H9 (cell line): ENCODE results near the gene OAS3. TPM values are rescaled to one million over a fixed set of nuclear protein-coding genes. Genes with fewer than 3 reads are reported as not detected.

Experiments
- DNase-seq: peaks from one replicate; pipeline ENCODE4 v3.0.0-alpha.2; 2017
- H2AFZ ChIP-seq: one replicate; pipeline ENCODE4 v1.6.1; 2013; ENCODE audit warnings: mild to moderate bottlenecking, low read length, control low read depth, moderate library complexity
- H2AK5ac ChIP-seq: 2 replicates; pipeline ENCODE4 v1.6.1; 2013; ENCODE audit warnings: low read length, control low read depth, mixed read lengths; ENCODE audit not compliant: insufficient read length
- H2BK120ac ChIP-seq: one replicate; pipeline ENCODE4 v1.6.1; 2013; ENCODE audit warnings: low read depth, mild to moderate bottlenecking, low read length, control low read depth, inconsistent platforms; ENCODE audit not compliant: poor library complexity, severe bottlenecking
- H2BK12ac ChIP-seq: 2 replicates; pipeline ENCODE4 v1.6.1; 2013; ENCODE audit warnings: low read length, control low read depth, mixed read lengths, low read depth; ENCODE audit not compliant: insufficient read length
- H2BK15ac ChIP-seq: 2 replicates; pipeline ENCODE4 v1.6.1; 2013; ENCODE audit warnings: low read depth, low read length, control low read depth
- H2BK20ac ChIP-seq: one replicate; pipeline ENCODE4 v1.6.1; 2013; ENCODE audit warnings: low read depth, mild to moderate bottlenecking, low read length, control low read depth, inconsistent platforms; ENCODE audit not compliant: poor library complexity, severe bottlenecking
- H2BK5ac ChIP-seq: 2 replicates; pipeline ENCODE4 v1.6.1; 2013; ENCODE audit warnings: low read length, control low read depth, mixed read lengths; ENCODE audit not compliant: insufficient read length
- H3K14ac ChIP-seq: 2 replicates; pipeline ENCODE4 v1.6.1; 2013; ENCODE audit warnings: low read length, control low read depth; ENCODE audit not compliant: insufficient read depth
- H3K18ac ChIP-seq: 2 replicates; pipeline ENCODE4 v1.6.1; 2013; ENCODE audit warnings: low read depth, mild to moderate bottlenecking, mixed read lengths, low read length, control low read depth; ENCODE audit not compliant: insufficient read length
- H3K23ac ChIP-seq: 2 replicates; pipeline ENCODE4 v1.6.1; 2013; ENCODE audit warnings: low read length, control low read depth, mixed read lengths, low read depth; ENCODE audit not compliant: insufficient read length
- H3K23me2 ChIP-seq: 2 replicates; pipeline ENCODE4 v1.6.1; 2013; ENCODE audit warnings: low read depth, mild to moderate bottlenecking, mixed read lengths, low read length, control low read depth; ENCODE audit not compliant: insufficient read length, poor library complexity, severe bottlenecking
- H3K27ac ChIP-seq: 2 replicates; pipeline ENCODE4 v1.5.1; 2013; ENCODE audit warnings: low read length, control low read depth, mixed read lengths, low read depth; ENCODE audit not compliant: insufficient read length
- H3K27me3 ChIP-seq: 2 replicates; pipeline ENCODE4 v1.6.1; 2013; ENCODE audit warnings: low read length, control low read depth, inconsistent platforms; ENCODE audit not compliant: insufficient read depth
- H3K4ac ChIP-seq: 2 replicates; pipeline ENCODE4 v1.6.1; 2013; ENCODE audit warnings: low read depth, mild to moderate bottlenecking, control low read depth, inconsistent platforms, low read length, moderate library complexity
- H3K4me1 ChIP-seq: 2 replicates; pipeline ENCODE4 v1.6.1; 2013; ENCODE audit warnings: low read length, control low read depth, inconsistent platforms; ENCODE audit not compliant: insufficient read depth
- H3K4me2 ChIP-seq: 2 replicates; pipeline ENCODE4 v1.6.1; 2013; ENCODE audit warnings: low read length, control low read depth, mixed read lengths; ENCODE audit not compliant: insufficient read length, insufficient read depth
- H3K56ac ChIP-seq: 2 replicates; pipeline ENCODE4 v1.6.1; 2013; ENCODE audit warnings: low read depth, mild to moderate bottlenecking, mixed read lengths, low read length, control low read depth; ENCODE audit not compliant: insufficient read length
- H3K79me1 ChIP-seq: 2 replicates; pipeline ENCODE4 v1.6.1; 2013; ENCODE audit warnings: low read depth, mild to moderate bottlenecking, moderate library complexity, low read length, control low read depth, inconsistent platforms; ENCODE audit not compliant: insufficient read depth, poor library complexity, severe bottlenecking
- H3K79me2 ChIP-seq: 2 replicates; pipeline ENCODE4 v1.6.1; 2013; ENCODE audit warnings: low read length, control low read depth, inconsistent platforms; ENCODE audit not compliant: insufficient read depth
- H3K9ac ChIP-seq: 2 replicates; pipeline ENCODE4 v1.6.1; 2013; ENCODE audit warnings: low read length, control low read depth, mixed read lengths; ENCODE audit not compliant: insufficient read length; ENCODE audit errors: extremely low read depth
- H3K9me3 ChIP-seq: one replicate; pipeline ENCODE4 v1.6.1; 2013; ENCODE audit warnings: low read depth, low read length, inconsistent platforms; ENCODE audit not compliant: control insufficient read depth
- H3T11ph ChIP-seq: one replicate; pipeline ENCODE4 v1.6.1; 2013; ENCODE audit warnings: mild to moderate bottlenecking, low read length, control low read depth, inconsistent platforms
- H4K20me1 ChIP-seq: one replicate; pipeline ENCODE4 v1.6.1; 2013; ENCODE audit not compliant: control insufficient read depth, insufficient read length, insufficient read depth
- H4K5ac ChIP-seq: 2 replicates; pipeline ENCODE4 v1.6.1; 2013; ENCODE audit warnings: low read depth, mild to moderate bottlenecking, mixed read lengths, low read length, control low read depth; ENCODE audit not compliant: insufficient read length
- H4K8ac ChIP-seq: replicated peaks from 2 replicates; pipeline ENCODE4 v1.6.1; 2013; ENCODE audit warnings: low read length, control low read depth, mixed read lengths, low read depth; ENCODE audit not compliant: insufficient read length
- H4K91ac ChIP-seq: 2 replicates; pipeline ENCODE4 v1.6.1; 2013; ENCODE audit warnings: low read depth, mild to moderate bottlenecking, moderate library complexity, mixed read lengths, low read length, control low read depth; ENCODE audit not compliant: insufficient read length
- H3K27ac Mint-ChIP-seq, 3 experiments: 2 replicates in 2 of 3; 3 replicates in 1 of 3; pipeline ENCODE4 v1.8.0; 2020 to 2021; ENCODE audit warnings: mixed read lengths in 3 of 3, mild to moderate bottlenecking in 1 of 3, moderate library complexity in 1 of 3
- H3K27me3 Mint-ChIP-seq: 2 replicates; pipeline ENCODE4 v1.8.0; 2021; ENCODE audit warnings: low read depth, mild to moderate bottlenecking, moderate library complexity, mixed read lengths
- H3K36me3 Mint-ChIP-seq, 3 experiments: 2 replicates in 2 of 3; 3 replicates in 1 of 3; pipeline ENCODE4 v1.8.0; 2020 to 2021; ENCODE audit warnings: low read depth in 3 of 3, mixed read lengths in 3 of 3; ENCODE audit not compliant: insufficient read depth in 1 of 3
- H3K4me1 Mint-ChIP-seq, 2 experiments: 2 replicates each; pipeline ENCODE4 v1.8.0; 2020; ENCODE audit warnings: mixed read lengths in 2 of 2
- H3K4me3 Mint-ChIP-seq, 2 experiments: 2 replicates in 1 of 2; 3 replicates in 1 of 2; pipeline ENCODE4 v1.8.0; 2020 to 2021; ENCODE audit warnings: mild to moderate bottlenecking in 2 of 2, mixed read lengths in 2 of 2, moderate library complexity in 1 of 2
- H3K9me3 Mint-ChIP-seq, 2 experiments: 2 replicates in 1 of 2; 3 replicates in 1 of 2; pipeline ENCODE4 v1.8.0; 2020; ENCODE audit warnings: mild to moderate bottlenecking in 2 of 2, mixed read lengths in 2 of 2, moderate library complexity in 1 of 2
- CTCF ChIP-seq: fragments of 200-600 bp; sonication (generic); conservative IDR thresholded peaks from 3 replicates; pipeline ENCODE4 v1.8.0; 2021; ENCODE audit warnings: antibody characterized with exemption, mild to moderate bottlenecking
- WGBS: extraction: QIAGEN DNeasy Blood & Tissue Kit; methylation state at CpG from one replicate; pipeline ENCODE4 v1.1.7; 2013; ENCODE audit warnings: missing lambda C conversion rate, low lambda C conversion rate, mixed read lengths; ENCODE audit not compliant: insufficient read length; ENCODE audit errors: extremely low coverage; 5-methylcytosine and 5-hydroxymethylcytosine counted together
- total RNA-seq: library from RNA; stranded (reverse); gene quantifications from 2 replicates; pipeline ENCODE4 v1.2.1, GENCODE V29; 2021

The OAS3 gene
- total RNA-seq, 1 experiment from 2014 or later, result 0.81 TPM

- H4K20me1 ChIP-seq, result no peaks in the 10 kb centered on the region
- no peak overlapping the region for H4K8ac ChIP-seq
- no peaks in the 10 kb centered on the region for H3K27me3 ChIP-seq
- H3K4me2 ChIP-seq, result no peak overlapping the region
- H3K9ac ChIP-seq, result no peak overlapping the region
- H3K79me2 ChIP-seq, result no peaks in the 10 kb centered on the region
- H2BK120ac ChIP-seq, result no peak overlapping the region
- H3K27me3 Mint-ChIP-seq, result peaks cover 27% of the 10 kb centered on the region
- H3K79me1 ChIP-seq, result no peaks in the 10 kb centered on the region
- H3K9me3 ChIP-seq, result peaks cover under 1% of the 10 kb centered on the region
- H3K9me3 Mint-ChIP-seq, result peaks cover 31 to 34% of the 10 kb centered on the region in 2 experiments
- no peak overlapping the region for H3T11ph ChIP-seq
- peaks cover 0 to 14% (median 6%) of the 10 kb centered on the region in 3 experiments; a peak in 4 of 7 replicates for H3K36me3 Mint-ChIP-seq
- WGBS, result no CpG with 5 or more reads among the region's 7 CpGs
- H3K4me1 ChIP-seq, result no peaks in the 10 kb centered on the region
- no peak overlapping the region for H2BK12ac ChIP-seq
- DNase-seq, result no peak
- no peak overlapping the region for H2BK15ac ChIP-seq
- peaks cover 8% of the 10 kb centered on the region in 2 experiments for H3K4me1 Mint-ChIP-seq
- H2BK20ac ChIP-seq, result no peak overlapping the region
- H3K4ac ChIP-seq, result no peak overlapping the region
- H3K56ac ChIP-seq, result no peak overlapping the region
- H3K18ac ChIP-seq, result no peak overlapping the region
- H3K23ac ChIP-seq, result no peak overlapping the region
- H3K27ac ChIP-seq, result no peak overlapping the region
- H3K23me2 ChIP-seq, result no peaks in the 10 kb centered on the region
- TF ChIP-seq CTCF, result no peak
- H2AFZ ChIP-seq, result no peak overlapping the region
- no peak overlapping the region for H3K14ac ChIP-seq
- no peak overlapping the region for H2AK5ac ChIP-seq
- no peak overlapping the region for H4K91ac ChIP-seq
- H3K27ac Mint-ChIP-seq, result no peak overlapping the region
- H4K5ac ChIP-seq, result no peak overlapping the region
- H2BK5ac ChIP-seq, result no peak overlapping the region
- no peak overlapping the region for H3K4me3 Mint-ChIP-seq
These were observed 30.7 kb upstream of the OAS3 start for GRCh38 chr12:112907415-112908157.
